Measurements from ENCODE around the gene NMT2. TPM values are rescaled to one million over a fixed set of nuclear protein-coding genes. Genes with fewer than 3 reads are reported as not detected.

The NMT2 gene
- total and polyA plus RNA-seq, 2 donors: 14.5 to 41.2 TPM

DNA sequence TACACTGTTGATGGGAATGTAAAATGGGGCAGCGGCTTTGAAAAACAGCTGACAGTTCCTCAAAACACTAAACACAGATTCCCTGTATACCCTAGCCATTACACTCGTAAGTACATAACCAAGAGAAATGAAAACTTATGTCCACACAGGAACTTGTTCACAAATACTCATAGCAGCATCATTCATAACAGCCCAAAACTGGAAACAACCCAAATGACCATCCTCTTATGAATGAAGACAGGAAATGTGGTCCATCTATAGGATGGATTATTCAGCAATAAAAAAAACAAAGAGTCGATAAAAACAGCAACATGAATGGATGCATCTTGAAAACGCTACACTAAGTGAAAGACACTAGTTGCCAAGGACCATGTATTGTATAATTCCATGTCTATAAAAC is 23.7 kb downstream of the NMT2 start:
- WGBS: 83% methylated on average over 4 of the region's 4 CpGs
- peaks cover 1% of the 10 kb centered on the region for H3K36me3 ChIP-seq (ENCODE audit: insufficient read depth)
- H3K4me1 ChIP-seq (ENCODE audit: insufficient read depth): no peaks in the 10 kb centered on the region
- no peak overlapping the region for H3K27ac ChIP-seq (ENCODE audit: low read depth)
- no peak overlapping the region for H3K4me3 ChIP-seq (ENCODE audit: low read depth, low read length)
- no peak for DNase-seq (ENCODE audit: extremely low spot score)

DNA sequence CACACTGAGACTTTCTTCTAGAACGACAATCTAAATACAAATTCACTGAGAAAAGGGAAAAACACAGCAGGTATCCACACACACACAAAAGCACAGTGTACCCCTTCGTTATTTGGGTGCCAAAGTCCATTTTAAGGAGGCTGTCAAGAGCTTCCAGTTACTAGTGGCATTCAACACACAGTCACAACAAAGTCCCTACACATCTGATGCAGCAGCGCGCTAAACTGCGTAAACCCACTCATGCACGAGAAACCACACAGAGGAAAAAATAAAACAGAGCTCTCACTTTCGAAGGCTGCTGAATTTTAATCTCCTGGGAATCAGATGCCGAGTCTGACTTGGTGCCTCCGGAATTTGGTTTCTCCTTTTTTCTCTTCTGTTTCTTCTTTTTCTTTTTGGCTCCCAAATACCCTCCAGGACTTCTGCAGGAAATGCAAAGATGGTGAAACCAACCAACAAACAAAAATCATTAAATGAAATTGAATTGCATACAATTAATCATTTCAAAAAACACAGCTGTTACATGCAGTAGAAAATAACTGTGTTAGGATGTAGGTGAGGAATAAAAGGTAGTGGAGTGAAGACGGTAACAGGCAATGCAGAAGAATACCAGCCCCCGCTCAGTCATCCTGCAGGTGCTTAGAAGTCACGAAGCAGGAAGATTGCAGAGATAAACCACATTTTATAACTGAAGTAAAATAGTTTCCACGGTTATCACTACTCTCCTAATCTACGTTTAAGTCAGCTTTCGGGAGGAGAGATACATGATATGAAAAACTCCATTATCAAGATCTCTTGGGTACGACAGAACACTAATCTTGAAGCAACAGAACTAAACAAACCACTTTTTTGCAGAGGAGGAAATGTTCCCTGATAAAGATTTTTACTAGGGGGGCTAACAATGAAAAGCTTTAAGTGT is 27.1 kb downstream of the NMT2 start:
- Histone ChIP-seq H3K27ac (ENCODE audit: low read depth) (no peak overlapping the region), H3K4me3 (ENCODE audit: low read depth, low read length) (no peak overlapping the region), H3K36me3 (ENCODE audit: insufficient read depth) (peaks cover 2% of the 10 kb centered on the region), H3K4me1 (ENCODE audit: insufficient read depth) (no peaks in the 10 kb centered on the region)
- 64% methylated on average over 16 of the region's 16 CpGs for whole genome bisulfite sequencing
- DNase-seq (ENCODE audit: extremely low spot score): no peak

DNA sequence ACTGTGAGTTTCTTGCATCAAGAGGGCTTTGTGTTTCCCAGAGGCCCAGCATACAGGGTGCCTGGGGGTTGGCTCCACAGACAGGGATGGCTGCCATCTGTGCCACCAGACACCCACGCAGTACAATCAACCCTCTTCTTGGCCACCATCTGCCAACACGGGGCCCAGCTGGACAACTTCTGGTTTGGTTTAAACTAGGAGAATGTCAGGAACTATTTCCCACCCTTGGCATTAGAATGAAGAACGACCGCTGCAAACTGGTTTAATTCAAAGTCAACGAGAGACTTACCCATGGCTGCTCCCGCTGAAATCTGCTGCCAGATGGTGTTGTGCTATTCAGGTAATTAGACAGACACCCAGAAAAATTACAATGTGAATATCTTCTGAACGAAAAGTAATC is 27.8 kb downstream of the NMT2 start:
- DNase-seq (ENCODE audit: extremely low spot score): no peak
- Histone ChIP-seq H3K4me3 (ENCODE audit: low read depth, low read length) (no peak overlapping the region), H3K27ac (ENCODE audit: low read depth) (no peak overlapping the region), H3K36me3 (ENCODE audit: insufficient read depth) (peaks cover 2% of the 10 kb centered on the region), H3K4me1 (ENCODE audit: insufficient read depth) (no peaks in the 10 kb centered on the region)
- 90% methylated on average over 7 of the region's 7 CpGs for WGBS

DNA sequence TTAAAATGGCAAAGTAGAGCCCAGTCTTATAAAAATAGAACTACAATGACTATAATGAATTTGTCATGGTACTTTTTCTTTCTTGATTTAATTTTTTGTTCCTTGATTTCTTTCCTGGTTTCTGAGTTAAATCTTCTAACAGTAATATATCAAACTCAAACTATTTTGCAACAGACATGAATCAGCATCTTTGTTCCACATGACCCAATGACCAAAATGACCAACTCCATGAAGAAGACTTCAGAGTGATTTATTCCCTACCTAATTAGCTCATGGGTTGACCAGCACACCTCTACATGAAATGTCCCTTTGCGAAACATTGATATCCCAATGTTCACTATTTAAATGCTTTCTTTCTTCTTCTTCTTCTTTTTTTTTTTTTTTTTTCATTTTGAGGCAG is 30.9 kb downstream of the NMT2 start:
- no peak overlapping the region for H3K27ac ChIP-seq (ENCODE audit: low read depth)
- WGBS: 98% methylated on average over 1 of the region's 1 CpG
- H3K4me3 ChIP-seq (ENCODE audit: low read depth, low read length): no peak overlapping the region
- H3K4me1 ChIP-seq (ENCODE audit: insufficient read depth): no peaks in the 10 kb centered on the region
- no peak for DNase-seq (ENCODE audit: extremely low spot score)
- peaks cover 2% of the 10 kb centered on the region for H3K36me3 ChIP-seq (ENCODE audit: insufficient read depth)

DNA sequence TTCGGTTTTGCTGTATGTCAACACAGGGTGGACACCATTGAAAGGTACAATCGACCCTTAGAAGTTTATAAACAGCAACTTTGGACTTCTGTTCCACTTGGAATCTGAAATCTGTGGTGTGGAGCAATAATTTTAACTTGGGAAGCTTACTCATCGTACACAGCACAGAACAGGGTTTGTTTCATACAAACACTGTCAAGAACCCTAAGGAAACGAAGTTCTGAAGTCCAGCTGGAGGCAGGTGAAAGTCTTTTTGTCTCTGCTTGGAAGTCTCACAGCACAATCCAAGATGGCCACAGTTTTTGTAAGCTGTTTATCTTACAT is 31.5 kb downstream of the NMT2 start:
- Histone ChIP-seq H3K36me3 (ENCODE audit: insufficient read depth) (peaks cover 2% of the 10 kb centered on the region), H3K4me3 (ENCODE audit: low read depth, low read length) (no peak overlapping the region), H3K27ac (ENCODE audit: low read depth) (no peak overlapping the region), H3K4me1 (ENCODE audit: insufficient read depth) (no peaks in the 10 kb centered on the region)
- DNase-seq (ENCODE audit: extremely low spot score): no peak
- WGBS: 71% methylated on average over 4 of the region's 4 CpGs

DNA sequence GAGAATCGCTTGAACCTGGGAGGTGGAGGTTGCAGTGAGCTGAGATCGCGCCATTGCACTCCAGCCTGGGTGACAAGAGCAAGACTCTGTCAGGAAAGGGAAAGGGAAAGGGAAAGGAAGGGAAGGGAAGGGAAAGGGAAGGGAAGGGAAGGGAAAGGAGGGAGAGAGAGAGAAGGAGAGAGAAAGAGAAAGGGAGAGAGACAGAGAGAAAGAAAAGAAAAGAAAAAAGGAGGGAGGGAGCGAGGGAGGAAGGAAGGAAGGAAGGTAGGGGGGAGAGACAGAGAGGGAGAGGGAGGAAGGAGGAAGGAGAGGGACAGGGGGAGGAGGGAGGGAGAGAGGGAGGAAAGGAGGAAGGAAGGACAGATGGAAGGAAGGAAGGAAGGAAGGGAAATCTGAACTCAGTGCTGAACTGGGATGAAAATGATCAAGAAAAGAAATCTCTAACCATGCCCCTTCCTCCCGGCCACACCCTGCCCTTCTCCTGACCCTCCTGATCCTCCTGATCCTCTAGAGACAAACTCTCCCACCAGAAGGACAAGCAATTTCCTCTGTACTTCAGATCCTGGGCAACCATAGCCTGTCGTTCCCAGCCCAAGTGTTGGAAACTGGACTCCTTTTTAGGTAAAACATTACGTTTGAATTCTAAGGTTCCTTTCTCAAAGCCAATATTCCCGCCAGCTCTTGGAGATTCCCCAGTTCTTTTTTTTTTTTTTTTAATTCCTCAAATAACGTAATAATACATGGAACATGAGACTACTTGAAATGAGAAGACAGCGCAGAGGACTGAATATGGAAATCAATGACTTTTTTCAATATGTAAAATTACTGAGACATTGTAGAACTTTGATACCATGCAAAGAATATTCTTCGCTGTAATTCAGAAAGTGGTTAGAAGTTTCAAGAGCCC is 32.1 kb downstream of the NMT2 start:
- 90% methylated on average over 11 of the region's 11 CpGs for WGBS
- H3K36me3 ChIP-seq (ENCODE audit: insufficient read depth): peaks cover 2% of the 10 kb centered on the region

DNA sequence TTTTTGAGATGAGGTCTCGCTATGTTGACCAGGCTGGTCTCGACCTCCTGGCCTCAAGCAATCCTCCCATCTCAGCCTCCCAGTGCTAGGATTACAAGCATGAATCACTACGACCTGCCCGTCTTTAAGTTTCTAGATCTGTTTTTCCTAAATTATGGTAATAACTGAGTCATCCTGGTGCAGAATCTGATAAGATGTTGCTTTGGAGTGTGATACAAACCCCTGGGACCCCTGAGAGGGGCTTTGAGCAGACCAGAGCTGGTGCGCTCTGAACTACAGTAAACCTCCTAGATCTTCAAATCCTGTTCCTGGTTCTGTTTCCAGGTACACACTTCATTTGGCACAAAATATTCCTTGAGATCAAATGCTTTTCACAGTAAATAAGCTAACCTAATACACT is 37.2 kb downstream of the NMT2 start:
- Histone ChIP-seq H3K4me3 (ENCODE audit: low read depth, low read length) (no peak overlapping the region), H3K27ac (ENCODE audit: low read depth) (no peak overlapping the region), H3K4me1 (ENCODE audit: insufficient read depth) (no peaks in the 10 kb centered on the region), H3K36me3 (ENCODE audit: insufficient read depth) (no peaks in the 10 kb centered on the region)
- DNase-seq (ENCODE audit: extremely low spot score): no peak
- WGBS: 98% methylated on average over 5 of the region's 5 CpGs

More for the DNA sequence above, 32.1 kb downstream of the NMT2 start:
- Histone ChIP-seq H3K4me3 (ENCODE audit: low read depth, low read length) (no peak overlapping the region), H3K27ac (ENCODE audit: low read depth) (no peak overlapping the region), H3K4me1 (ENCODE audit: insufficient read depth) (no peaks in the 10 kb centered on the region)
- no peak for DNase-seq (ENCODE audit: extremely low spot score)

DNA sequence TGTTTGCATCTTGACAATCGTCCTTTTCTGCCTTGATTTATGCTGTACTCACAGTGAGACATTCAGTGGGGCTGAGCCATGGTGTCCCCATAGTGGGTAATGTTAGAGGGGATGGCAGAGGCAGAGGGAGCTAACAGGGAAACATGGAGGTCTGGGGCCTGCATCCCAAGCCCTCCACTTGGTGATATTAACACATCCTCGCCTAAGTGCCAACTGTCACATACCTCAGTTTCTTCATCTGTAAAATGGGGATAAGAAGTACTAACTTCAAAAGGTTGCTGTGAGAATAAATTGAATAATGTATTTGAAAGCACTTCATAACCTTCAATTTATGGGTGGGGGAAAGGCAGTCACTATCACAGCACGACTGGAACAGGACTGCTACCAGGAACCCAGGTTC is 43.6 kb downstream of the NMT2 start:
- WGBS: 90% methylated on average over 3 of the region's 3 CpGs
- DNase-seq (ENCODE audit: extremely low spot score): no peak
- Histone ChIP-seq H3K27ac (ENCODE audit: low read depth) (no peak overlapping the region), H3K4me3 (ENCODE audit: low read depth, low read length) (no peak overlapping the region), H3K4me1 (ENCODE audit: insufficient read depth) (no peaks in the 10 kb centered on the region), H3K36me3 (ENCODE audit: insufficient read depth) (no peaks in the 10 kb centered on the region)

DNA sequence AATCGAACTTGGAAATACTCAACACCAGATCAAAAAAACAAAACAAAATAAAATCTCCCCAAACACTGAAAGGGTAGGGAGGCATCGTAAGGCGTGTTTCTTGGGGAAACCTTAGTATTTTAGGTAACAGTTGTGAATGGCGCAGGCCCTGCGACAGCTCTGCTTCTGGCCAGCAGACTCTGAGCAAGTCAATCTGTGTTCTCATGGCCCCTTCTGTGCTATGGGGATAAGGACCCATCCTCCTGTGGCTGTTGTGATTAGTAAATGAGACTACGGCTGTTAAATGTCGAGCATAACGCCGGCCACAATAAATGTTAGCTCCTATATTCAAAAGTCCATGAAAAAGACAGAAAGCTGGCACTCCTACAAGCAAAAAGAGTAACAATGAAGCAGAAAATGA is 44.3 kb downstream of the NMT2 start:
- Histone ChIP-seq H3K36me3 (ENCODE audit: insufficient read depth) (no peaks in the 10 kb centered on the region), H3K4me1 (ENCODE audit: insufficient read depth) (no peaks in the 10 kb centered on the region), H3K27ac (ENCODE audit: low read depth) (no peak overlapping the region), H3K4me3 (ENCODE audit: low read depth, low read length) (no peak overlapping the region)
- 91% methylated on average over 9 of the region's 9 CpGs for WGBS
- no peak for DNase-seq (ENCODE audit: extremely low spot score)

DNA sequence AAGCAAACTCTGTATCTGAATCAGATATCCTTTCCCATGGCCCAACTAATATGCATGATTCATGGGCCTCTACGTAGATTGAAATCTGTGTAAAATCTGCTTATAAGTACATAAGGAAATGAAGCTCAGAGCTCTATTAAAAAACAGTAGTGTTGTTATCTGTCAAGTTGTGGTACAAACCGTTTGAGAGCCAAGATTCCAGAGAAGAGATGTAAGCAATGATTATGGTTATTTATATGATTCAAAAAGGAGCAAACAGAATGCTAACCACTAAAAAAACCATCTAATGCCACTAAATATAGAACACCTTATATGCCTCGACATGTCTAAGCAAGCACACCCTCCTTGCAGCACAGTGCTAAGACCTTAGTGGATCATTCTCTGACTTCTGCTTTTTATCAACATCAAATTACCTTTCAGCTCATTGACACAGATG is 44.7 kb downstream of the NMT2 start:
- no peak overlapping the region for H3K27ac ChIP-seq (ENCODE audit: low read depth)
- H3K36me3 ChIP-seq (ENCODE audit: insufficient read depth): no peaks in the 10 kb centered on the region
- DNase-seq (ENCODE audit: extremely low spot score): peak; percentile 41
- WGBS: 40% methylated on average over 3 of the region's 3 CpGs
- no peak overlapping the region for H3K4me3 ChIP-seq (ENCODE audit: low read depth, low read length)
- no peaks in the 10 kb centered on the region for H3K4me1 ChIP-seq (ENCODE audit: insufficient read depth)

DNA sequence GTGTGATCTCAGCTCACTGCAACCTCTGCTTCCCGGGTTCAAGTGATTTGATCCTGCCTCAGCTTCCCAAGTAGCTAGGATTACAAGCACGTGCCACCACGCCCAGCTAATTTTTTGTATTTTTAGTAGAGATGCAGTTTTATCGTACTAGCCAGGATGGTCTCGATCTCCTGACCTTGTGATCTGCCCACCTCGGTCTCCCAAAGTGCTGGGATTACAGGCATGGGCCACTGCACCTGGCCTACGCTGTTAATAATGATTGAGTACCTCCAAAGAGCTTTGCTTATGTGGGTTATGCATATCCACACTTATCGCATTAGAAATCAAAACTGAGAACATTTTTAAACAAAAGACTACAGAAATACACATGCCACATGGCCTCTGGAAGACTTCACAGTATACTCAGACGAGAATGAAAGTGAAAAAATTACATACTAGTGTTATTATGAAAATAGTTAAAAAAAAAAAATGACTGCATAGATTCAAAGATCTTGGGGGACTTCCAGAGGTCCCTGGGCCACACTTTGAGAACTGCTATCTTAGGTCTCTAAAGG is 45.9 kb downstream of the NMT2 start:
- Histone ChIP-seq H3K36me3 (ENCODE audit: insufficient read depth) (no peaks in the 10 kb centered on the region), H3K27ac (ENCODE audit: low read depth) (no peak overlapping the region), H3K4me3 (ENCODE audit: low read depth, low read length) (no peak overlapping the region), H3K4me1 (ENCODE audit: insufficient read depth) (no peaks in the 10 kb centered on the region)
- 86% methylated on average over 9 of the region's 9 CpGs for WGBS
- no peak for DNase-seq (ENCODE audit: extremely low spot score)

DNA sequence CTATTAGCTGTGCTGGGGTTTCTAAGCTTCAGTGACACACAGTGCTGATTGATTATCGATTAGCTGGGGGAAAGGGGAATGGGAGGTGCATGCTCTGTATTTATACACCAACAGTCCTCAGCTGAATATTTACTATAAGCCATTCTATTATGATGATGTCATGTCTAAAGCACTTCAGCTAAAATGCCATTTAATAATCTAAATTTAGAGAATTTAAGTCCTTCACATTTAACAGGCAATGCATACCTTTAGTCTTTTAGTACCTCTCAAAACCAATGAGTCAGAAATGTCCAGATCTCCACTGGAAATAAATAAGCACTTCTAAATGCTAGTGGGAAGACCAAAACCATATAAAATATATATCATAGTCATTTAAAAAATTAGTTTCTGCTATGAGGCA is 46.8 kb downstream of the NMT2 start:
- Histone ChIP-seq H3K36me3 (ENCODE audit: insufficient read depth) (no peaks in the 10 kb centered on the region), H3K27ac (ENCODE audit: low read depth) (no peak overlapping the region), H3K4me3 (ENCODE audit: low read depth, low read length) (no peak overlapping the region), H3K4me1 (ENCODE audit: insufficient read depth) (no peaks in the 10 kb centered on the region)
- DNase-seq (ENCODE audit: extremely low spot score): no peak
- whole genome bisulfite sequencing: 98% methylated on average over 1 of the region's 1 CpG

DNA sequence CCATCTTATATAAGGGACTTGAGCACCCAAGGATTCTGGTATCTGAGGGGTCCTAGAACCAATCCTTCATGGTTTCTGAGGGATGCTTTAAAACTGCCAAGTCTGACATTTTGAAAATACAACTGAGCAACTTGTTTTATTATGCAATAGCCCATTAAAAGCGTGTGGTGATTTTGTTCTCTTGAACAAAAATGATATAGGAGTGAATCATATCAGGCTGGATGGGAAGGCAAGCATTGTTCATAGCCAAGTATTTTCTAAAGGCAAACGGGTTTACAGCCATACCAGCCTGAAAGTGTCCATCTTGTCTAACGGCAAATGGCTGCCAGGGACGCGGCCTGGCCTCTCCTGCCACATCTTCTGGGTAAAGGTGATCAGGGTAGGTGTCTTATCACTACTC is 48.0 kb downstream of the NMT2 start:
- no peak overlapping the region for H3K4me3 ChIP-seq (ENCODE audit: low read depth, low read length)
- H3K4me1 ChIP-seq (ENCODE audit: insufficient read depth): no peaks in the 10 kb centered on the region
- no peak overlapping the region for H3K27ac ChIP-seq (ENCODE audit: low read depth)
- WGBS: 92% methylated on average over 5 of the region's 5 CpGs
- H3K36me3 ChIP-seq (ENCODE audit: insufficient read depth): no peaks in the 10 kb centered on the region
- DNase-seq (ENCODE audit: extremely low spot score): no peak

DNA sequence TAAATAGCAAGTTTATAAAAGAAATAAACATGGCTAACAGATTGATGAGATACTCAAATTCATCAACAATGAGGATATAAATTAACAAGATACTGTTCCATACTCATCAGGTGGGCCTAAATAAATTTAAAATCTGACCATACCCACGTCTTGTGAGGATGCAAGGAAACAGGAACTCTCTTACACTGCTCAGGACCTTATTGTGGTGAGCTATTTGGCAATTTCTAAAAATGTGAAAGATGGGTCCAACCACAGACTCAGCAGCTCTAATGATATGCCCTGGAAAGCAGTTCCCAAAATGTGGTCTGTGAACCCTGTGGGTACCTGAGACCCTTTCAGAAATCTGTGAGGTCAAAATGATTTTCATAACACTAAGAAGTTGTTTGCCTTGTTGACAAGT is 49.9 kb downstream of the NMT2 start:
- Histone ChIP-seq H3K27ac (ENCODE audit: low read depth) (no peak overlapping the region), H3K36me3 (ENCODE audit: insufficient read depth) (peaks cover 2% of the 10 kb centered on the region), H3K4me1 (ENCODE audit: insufficient read depth) (no peaks in the 10 kb centered on the region), H3K4me3 (ENCODE audit: low read depth, low read length) (no peak overlapping the region)
- DNase-seq (ENCODE audit: extremely low spot score): no peak
- 91% methylated on average over 1 of the region's 1 CpG for WGBS

All from urinary bladder (tissue), 4 donors.